GM21381 (cell line): ENCODE results near the gene IGFBP4.
A peak's percentile ranks its signal among the peaks of the same experiment; 100 is the strongest.
"Not testable (repeated sequence)": the region's sequence is repeated elsewhere in the genome, so short reads cannot be mapped to it uniquely, and the experiment has no call there.

ENCODE experiments used
- ATAC-seq: cut with Tn5 transposase; IDR thresholded peaks from one replicate; pipeline ENCODE4 v1.9.1; 2021; ENCODE audit warnings: mild to moderate bottlenecking, moderate library complexity; ENCODE audit not compliant: unreplicated experiment

Gene IGFBP4

GRCh38 chr17:40443196-40443987 lies at the start of gene IGFBP4:
Gene IGFBP4, plus strand, starts transcription at chr17:40443450. Its CDS starts 286 bp downstream, at chr17:40443736.
- ATAC-seq = no peak

DNA sequence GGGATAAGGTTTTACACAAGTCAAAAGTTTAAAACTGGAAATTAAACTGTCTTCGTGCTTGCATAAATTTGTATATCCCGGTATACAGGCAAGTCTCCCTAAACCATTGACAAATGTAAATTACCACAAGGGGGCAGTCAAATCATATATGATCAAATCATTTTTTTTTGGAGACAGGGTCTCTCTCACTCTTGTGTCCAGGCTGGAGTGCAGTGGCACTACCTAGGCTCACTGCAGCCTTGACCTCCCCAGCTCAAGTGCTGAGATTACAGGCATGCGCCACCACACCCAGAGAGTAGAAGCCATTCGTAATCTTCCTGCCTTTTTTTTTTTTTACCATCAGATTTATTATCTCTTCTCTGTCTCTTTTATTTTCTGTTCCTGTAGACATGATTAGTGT lies 44.1 kb upstream of the IGFBP4 start:
- ATAC-seq = no peak

DNA sequence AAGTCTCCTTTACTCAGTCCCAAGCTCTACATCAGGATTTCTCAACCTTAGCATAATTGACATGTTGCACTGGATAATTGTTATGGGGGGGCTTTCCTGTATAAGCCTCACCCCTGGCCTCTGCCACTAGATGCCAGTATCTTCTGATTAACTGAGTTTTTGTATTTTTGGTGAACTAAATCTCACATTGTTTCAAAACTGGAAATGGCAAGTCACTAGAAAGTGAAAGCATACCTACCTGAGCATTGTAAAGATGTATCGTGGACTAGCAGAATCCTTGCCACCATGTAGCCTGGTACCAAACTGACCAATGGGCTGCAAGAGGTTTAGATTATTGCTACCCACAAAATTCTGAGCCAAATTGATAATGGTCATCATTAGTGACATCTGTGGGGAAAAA lies 40.6 kb upstream of the IGFBP4 start:
- ATAC-seq = no peak

DNA sequence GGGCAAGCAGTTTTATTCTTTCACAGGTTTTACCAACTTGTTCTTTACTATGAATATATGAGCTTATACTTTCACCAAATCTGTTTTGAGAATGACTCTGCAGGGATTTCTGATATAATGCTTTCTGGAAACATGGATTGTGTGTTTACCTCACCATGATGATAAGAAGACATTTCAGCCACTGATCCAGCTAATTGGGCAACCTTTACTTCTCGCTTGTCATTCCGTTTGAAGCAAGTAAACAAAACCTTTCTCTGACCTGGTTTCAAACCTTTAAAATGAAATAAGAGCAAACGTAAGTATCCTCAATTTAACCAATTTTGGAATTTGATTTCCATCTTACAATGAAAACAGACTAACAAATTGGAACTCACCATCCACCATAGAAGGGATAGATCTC lies 39.2 kb upstream of the IGFBP4 start:
- no peak for ATAC-seq

DNA sequence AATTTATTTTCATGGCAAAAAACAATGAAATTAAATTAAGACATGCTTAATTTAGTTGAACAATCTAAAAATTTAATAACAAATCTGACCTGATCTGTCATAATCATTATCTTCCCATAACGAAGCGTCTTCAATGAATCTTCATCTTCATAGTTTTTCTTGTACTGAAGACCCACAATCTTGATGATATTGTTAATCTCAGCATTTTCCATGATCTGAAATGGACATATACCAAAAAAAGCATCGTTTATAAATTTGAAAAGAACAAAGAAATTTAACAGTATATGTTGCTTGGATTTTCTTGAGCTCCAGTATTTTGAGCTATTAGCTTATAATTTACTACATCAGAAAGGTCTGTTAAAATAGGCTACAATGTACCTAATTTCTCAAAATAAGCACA lies 35.8 kb upstream of the IGFBP4 start:
- no peak for ATAC-seq

DNA sequence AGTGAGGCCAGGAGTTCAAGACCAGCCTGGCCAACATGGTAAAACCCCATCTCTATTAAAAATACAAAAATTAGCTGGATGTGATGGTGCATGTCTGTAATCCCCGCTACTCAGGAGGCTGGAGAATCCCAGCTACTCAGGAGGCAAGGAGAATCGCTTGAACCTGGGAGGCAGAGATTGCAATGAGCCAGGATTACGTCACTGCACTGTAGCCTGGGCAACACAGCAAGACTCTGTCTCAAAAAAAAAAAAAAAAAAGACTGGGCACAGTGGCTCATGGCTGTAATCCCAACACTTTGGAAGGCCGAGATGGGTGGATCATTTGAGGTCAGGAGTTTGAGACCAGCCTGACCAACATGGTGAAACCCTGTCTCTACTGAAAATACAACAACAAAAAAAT lies 33.7 kb upstream of the IGFBP4 start:
- not testable (repeated sequence) for ATAC-seq

GRCh38 chr17:40410082-40410481 lies 33.2 kb upstream of the IGFBP4 start:
- no peak for ATAC-seq

- no peak for ATAC-seq
These were observed 31.4 kb upstream of the IGFBP4 start for GRCh38 chr17:40411821-40412220.

DNA sequence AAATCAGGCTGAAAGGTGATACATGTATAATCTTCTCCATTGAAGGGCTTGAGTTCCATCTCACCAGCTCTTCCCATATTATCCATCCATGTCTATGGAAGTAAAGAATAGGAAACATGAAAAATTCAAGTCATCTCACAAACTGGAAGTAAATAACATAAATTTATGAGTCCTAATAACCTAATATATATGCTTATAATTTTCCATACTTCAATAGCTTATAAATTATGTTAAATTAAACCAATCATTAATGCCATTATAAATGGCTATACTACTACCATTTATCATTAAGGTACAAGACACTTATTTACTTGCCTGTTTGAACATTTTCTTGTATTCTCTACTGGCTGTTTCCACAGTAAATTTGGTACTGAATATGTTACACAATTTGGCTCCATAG lies 30.4 kb upstream of the IGFBP4 start:
- no peak for ATAC-seq

- ATAC-seq = not testable (repeated sequence)
These were observed 28.9 kb upstream of the IGFBP4 start for GRCh38 chr17:40414312-40414711.

- ATAC-seq = no peak
These were observed 27.9 kb upstream of the IGFBP4 start for GRCh38 chr17:40415390-40415789.

GRCh38 chr17:40416671-40417070 lies 26.6 kb upstream of the IGFBP4 start:
- no peak for ATAC-seq

GRCh38 chr17:40417258-40417608 lies 26.0 kb upstream of the IGFBP4 start:
- ATAC-seq = peak; percentile 17

DNA sequence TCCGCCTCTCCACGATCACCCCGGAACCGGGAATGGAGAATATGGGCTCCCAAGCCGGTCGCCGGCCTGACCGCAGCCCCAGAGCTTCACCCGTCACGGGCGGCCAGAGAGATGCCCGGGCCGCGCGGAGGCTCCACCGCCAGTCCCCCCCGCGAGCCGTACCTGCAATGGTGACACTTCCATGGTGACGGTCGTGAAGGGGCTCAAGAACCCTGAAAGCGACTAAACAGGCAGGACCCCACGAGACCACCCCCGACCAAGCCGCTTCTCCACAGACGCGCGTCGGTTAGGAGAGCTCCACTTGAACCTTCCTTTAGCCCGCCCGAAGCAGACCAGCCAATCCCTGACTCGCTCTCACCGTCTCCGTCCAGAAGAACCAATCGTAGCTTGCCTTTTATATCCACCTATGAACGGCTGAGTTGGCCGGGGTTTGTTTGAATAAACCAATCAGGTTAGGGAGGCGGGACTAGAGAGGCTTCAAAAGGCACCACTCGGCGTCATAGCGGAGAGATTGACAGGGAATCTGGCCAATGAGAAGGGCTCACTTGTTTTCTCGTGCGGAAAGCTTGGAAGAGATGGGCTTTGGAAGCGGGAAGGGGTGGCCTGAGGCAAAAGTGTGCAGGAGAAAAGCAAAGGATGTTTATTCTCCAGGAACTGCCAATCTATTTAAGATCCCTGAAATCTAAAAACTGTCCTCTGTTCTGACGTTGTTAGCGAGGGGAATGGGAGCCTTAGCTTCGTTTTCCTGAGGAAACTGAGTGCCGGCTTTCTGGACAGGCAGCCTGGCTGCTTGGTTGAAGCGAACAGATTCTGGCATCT lies 25.4 kb upstream of the IGFBP4 start, which contains the start of gene TOP2A:
TOP2A (minus strand) TSS at position 288 of the 819 bp plus-strand sequence; CDS start at position 183, 105 bp downstream.
- peak; percentile 95 for ATAC-seq

GRCh38 chr17:40418428-40418706 lies 24.9 kb upstream of the IGFBP4 start:
- no peak for ATAC-seq

GRCh38 chr17:40419559-40420331 lies 23.5 kb upstream of the IGFBP4 start:
- no peak for ATAC-seq

- no peak for ATAC-seq
These were observed 20.1 kb upstream of the IGFBP4 start for GRCh38 chr17:40422990-40423633.

GRCh38 chr17:40425741-40426140 lies 17.5 kb upstream of the IGFBP4 start:
- ATAC-seq = no peak

GRCh38 chr17:40427002-40427491 lies 16.2 kb upstream of the IGFBP4 start:
- no peak for ATAC-seq

DNA sequence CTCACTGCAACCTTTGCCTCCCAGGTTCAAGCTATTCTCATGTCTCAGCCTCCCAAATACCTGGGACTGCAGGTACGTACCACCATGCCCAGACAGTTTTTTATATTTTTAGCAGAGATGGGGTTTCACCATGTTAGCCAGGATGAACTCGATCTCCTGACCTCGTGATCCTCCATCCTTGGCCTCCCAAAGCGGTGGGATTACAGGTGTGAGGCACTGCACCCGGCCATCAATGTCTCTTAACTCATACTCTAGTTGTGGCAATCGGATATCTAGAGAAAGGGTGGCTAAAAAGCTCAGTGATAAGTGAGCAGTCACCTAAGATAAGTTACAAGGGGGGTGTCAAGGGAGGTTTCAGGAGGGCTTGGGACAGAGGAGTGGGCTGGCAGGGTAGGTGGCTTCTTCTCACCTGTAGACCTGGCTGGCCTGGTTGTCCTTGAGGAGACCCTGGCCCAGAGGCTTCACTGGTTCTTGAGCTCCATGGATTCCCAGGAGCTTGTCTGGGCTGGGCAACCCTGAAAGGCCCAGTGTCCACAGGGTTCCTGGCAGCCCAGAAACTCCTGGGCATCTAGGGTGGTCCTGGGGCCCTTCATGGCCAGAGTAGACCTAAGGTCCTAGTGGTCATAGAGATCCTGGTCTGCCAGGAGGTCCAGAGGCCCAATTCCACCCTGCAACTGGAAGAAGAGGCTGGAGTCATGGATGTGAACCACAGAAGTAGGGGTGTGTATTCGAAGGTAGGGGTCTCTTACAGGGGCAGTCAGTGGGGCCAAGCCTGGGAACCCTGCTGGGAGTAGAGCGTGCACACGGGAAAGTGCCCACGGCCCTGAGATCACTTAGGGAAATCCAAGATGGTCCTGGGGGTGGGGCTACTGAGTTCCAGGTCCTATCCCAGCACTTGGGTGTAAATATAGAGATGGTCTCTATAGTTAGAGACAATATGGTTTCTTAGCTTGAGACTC lies 12.7 kb upstream of the IGFBP4 start:
- no peak for ATAC-seq
